Activated naive CD4-positive, alpha-beta T cell treated with anti-CD3 and anti-CD28 coated beads, Interleukin-2, amount 10 ng/mL, durations not matched to agents 7 days and 5 days (primary cell): Measurements from ENCODE around the gene LTBR.
A peak's percentile ranks its signal among the peaks of the same experiment; 100 is the strongest.

ENCODE experiments used
- CTCF ChIA-PET: fragments of 350-600 bp; sonication (Branson Sonifier 250); formaldehyde crosslinking; loops from one replicate; lab custom pipeline; 2021; ENCODE audit warnings: antibody characterized with exemption; lab: Charles Lee
- DNase-seq: peaks from one replicate; pipeline ENCODE4 v3.0.0-alpha.2; 2020
- H3K27ac Mint-ChIP-seq: one replicate; pipeline ENCODE4 v1.8.0; 2021; ENCODE audit warnings: mild to moderate bottlenecking, moderate library complexity, mixed read lengths
- H3K27me3 Mint-ChIP-seq: one replicate; pipeline ENCODE4 v1.8.0; 2021; ENCODE audit warnings: mild to moderate bottlenecking, mixed read lengths
- H3K36me3 Mint-ChIP-seq: one replicate; pipeline ENCODE4 v1.8.0; 2021; ENCODE audit warnings: mixed read lengths
- H3K4me1 Mint-ChIP-seq: one replicate; pipeline ENCODE4 v1.8.0; 2021; ENCODE audit warnings: mixed read lengths
- H3K4me3 Mint-ChIP-seq: one replicate; pipeline ENCODE4 v1.8.0; 2021; ENCODE audit warnings: mild to moderate bottlenecking, moderate library complexity, mixed read lengths
- H3K9me3 Mint-ChIP-seq: one replicate; pipeline ENCODE4 v1.8.0; 2021; ENCODE audit warnings: mixed read lengths

LTBR gene

DNA sequence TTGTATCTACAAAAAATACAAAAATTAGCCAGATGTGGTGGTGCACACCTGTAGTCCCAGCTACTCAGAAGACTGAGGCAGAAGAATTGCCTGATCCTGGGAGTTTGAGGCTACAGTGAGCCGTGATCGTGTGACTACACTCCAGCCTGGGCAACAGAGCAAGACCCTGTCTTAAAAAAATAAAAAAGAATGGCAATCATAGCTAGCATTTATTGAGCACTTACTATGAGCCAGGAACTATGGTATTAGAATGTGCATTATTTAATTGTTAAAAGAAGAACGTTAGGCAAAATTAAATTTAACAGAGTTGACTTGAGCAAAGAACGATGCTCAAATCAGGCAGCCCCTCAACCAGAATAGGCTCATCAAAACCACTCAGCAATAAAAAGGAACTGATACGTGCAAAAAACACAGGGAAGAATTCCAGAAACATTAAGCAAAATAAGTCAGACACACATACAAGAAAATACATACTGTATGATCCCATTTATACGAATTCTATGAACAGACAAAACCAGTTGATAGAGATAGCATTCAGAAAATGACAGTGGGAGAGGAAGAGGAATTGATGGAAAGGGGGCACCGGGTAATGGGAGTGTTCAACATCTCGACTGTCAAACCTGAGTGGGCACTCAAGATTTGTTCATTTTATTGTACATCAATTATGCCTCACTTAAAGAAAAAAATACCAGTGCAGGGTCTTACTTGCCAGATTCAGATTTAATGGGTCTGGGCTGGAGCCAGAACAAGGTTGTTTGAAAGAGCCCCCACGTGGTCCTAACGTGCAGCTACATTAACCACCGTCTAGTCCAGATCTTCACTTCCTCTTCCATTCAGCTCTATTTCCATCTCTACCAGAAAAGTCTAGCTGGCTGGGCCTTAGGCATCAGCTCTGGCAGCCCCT lies 16.6 kb upstream of the LTBR start:
- peaks cover 13% of the 10 kb centered on the region for H3K27me3 Mint-ChIP-seq
- DNase-seq, result peak; percentile 56
- peak overlapping the region; percentile 58 for H3K27ac Mint-ChIP-seq
- H3K36me3 Mint-ChIP-seq, result no peaks in the 10 kb centered on the region
- peaks cover 58% of the 10 kb centered on the region for H3K4me1 Mint-ChIP-seq
- no peak overlapping the region for H3K4me3 Mint-ChIP-seq
- CTCF ChIA-PET, result interaction anchor here (0.6 to 7.0 kb wide), 14 partner anchors 10 to 139 kb away, joined by 3 to 91 read pairs (median 4); no protein-coding TSS in a partner anchor
- H3K9me3 Mint-ChIP-seq, result no peaks in the 10 kb centered on the region

DNA sequence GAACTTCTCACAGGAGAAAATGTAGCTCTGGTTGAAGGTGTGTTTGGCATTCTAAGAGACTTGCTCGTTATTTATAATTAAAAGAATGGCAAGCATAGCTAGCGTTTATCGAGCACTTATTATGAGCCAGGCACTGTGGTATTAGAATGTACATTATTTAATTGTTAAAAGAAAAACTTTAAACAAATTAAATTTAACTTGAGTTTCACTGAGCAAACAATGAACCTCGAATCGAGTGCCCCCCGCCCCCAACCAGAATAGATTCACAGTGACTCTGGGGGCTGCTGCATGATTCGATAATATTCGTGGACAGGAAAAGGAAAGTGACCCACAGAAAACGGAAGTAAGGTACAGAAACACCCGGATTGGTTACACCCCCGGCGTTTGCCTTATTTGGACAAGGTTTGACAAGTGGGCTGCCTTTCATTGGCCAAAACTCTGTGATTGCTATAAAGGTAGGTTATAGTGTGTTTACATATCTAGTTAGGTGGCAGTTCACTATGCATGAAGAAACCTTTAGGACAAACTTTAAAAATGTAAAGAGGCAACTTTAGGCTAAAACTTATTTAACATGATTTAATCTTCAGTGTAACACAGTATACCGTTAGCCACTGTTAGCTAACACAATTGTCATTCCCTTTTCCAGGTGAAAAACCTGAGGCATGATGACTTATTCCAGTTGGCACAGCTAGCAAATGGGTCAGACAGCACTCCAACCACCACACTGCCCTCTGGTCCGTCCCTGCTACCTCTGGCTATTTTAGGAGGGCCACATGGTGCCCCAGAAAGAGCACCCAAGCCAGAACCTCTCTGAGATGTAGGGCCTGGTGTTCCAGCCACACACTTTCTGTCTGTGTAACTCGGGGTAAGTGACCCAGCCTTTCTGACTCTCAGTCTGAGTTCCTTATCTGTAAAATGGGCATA lies 15.7 kb upstream of the LTBR start:
- peaks cover 61% of the 10 kb centered on the region for H3K4me1 Mint-ChIP-seq
- no peaks in the 10 kb centered on the region for H3K9me3 Mint-ChIP-seq
- H3K27me3 Mint-ChIP-seq, result peaks cover 15% of the 10 kb centered on the region
- H3K36me3 Mint-ChIP-seq, result no peaks in the 10 kb centered on the region
- DNase-seq, result no peak
- H3K4me3 Mint-ChIP-seq, result no peak overlapping the region
- peak overlapping the region; percentile 58 for H3K27ac Mint-ChIP-seq
- CTCF ChIA-PET, result interaction anchor here (0.6 to 7.0 kb wide), 13 partner anchors 9 to 138 kb away, joined by 3 to 91 read pairs (median 5); no protein-coding TSS in a partner anchor

DNA sequence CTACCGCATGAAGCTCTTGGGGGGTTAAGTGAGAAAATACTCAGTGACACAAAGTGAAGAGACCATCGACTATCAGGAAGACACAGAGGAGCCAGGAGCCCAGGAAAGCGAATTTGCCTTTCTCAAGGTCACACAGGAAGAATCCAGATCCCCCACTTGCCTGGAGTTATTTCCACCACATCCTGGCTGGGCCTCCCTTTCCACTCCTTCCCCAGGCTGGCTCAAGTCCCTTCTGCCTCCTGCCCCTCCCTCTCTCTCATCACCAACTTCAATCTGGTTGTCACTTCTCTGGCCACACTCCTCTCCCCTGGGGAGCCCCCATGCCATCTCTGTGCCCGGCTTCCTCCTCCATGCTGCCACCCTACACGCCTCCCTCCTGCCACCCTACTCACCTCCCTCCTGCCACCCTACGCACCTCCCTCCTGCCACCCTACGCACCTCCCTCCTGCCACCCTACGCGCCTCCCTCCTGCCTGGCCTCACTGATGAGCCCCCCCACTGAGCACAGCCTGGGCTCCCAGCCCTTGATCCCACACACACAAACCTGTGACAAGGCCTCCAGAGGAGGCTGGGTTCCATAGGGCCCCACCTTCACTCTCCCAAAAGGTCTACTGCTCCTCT lies 14.9 kb upstream of the LTBR start:
- CTCF ChIA-PET, result interaction anchor here (1.7 to 7.0 kb wide), 5 partner anchors 13 to 46 kb away, joined by 9 to 91 read pairs (median 13); no protein-coding TSS in a partner anchor
- H3K9me3 Mint-ChIP-seq, result no peaks in the 10 kb centered on the region
- peak overlapping the region; percentile 13 for H3K27ac Mint-ChIP-seq
- H3K4me3 Mint-ChIP-seq, result no peak overlapping the region
- H3K4me1 Mint-ChIP-seq, result peaks cover 60% of the 10 kb centered on the region
- no peaks in the 10 kb centered on the region for H3K36me3 Mint-ChIP-seq
- DNase-seq, result no peak
- H3K27me3 Mint-ChIP-seq, result peaks cover 17% of the 10 kb centered on the region

DNA sequence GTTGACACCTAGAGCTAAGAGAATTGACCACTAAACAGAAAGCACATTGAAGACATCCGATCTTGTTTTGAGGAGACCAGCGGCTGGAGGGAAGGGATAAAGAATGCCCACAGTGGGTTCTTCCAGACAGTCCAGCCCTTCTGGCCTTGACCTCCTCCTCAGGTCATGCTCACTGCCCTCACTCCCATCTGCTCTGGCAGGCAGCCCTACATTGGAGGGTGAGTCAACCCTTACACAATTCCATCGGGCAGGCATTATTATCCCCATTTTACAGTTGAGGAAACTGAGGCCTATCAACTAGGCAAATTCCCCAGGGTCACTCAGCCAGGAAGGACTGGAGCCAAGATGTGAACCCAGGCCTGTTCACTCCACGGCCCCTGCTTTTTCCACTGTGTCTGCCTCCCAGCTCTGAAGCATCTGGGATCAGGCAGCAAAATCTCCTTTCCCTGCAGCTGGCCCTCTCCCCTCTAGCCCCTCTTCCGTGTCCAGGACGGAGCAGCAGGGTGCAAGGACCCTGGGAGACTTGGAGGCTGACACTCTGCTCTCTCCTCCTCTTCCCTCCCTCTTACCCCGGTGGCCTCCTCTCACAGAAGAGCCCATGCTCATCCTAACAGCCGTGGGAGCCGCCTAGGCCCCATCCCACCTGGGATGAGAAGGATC lies 13.9 kb upstream of the LTBR start:
- peaks cover 54% of the 10 kb centered on the region for H3K4me1 Mint-ChIP-seq
- no peaks in the 10 kb centered on the region for H3K9me3 Mint-ChIP-seq
- DNase-seq, result no peak
- no peak overlapping the region for H3K4me3 Mint-ChIP-seq
- peak overlapping the region; percentile 49 for H3K27ac Mint-ChIP-seq
- CTCF ChIA-PET, result interaction anchor here (0.7 kb wide), 1 partner anchor 47 kb away, joined by 3 read pairs; no protein-coding TSS in a partner anchor
- peaks cover 27% of the 10 kb centered on the region for H3K27me3 Mint-ChIP-seq
- no peaks in the 10 kb centered on the region for H3K36me3 Mint-ChIP-seq

DNA sequence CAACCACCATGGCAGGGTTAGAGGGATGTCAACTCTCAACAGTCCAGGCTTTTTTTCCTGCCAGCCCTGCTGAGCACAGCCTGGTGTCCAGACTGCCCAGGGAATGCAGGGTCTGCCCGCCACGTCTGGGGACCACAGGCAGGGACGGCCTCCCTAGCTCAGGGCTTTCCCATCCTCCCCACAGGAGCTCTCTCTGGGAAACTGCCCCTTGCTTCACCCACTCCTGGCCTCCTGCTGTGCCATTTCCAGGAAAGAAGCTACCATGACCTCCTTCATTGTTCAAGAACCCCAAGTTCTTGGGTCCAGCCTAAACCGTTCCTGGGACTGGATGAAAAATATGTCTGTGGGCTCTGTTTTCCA lies 13.4 kb upstream of the LTBR start:
- Mint-ChIP-seq H3K9me3 (no peaks in the 10 kb centered on the region), H3K4me3 (no peak overlapping the region), H3K27me3 (peaks cover 32% of the 10 kb centered on the region), H3K4me1 (peaks cover 55% of the 10 kb centered on the region), H3K36me3 (no peaks in the 10 kb centered on the region), H3K27ac (no peak overlapping the region)
- no peak for DNase-seq
- CTCF ChIA-PET, result interaction anchor here (0.7 kb wide), 1 partner anchor 12 kb away, joined by 5 read pairs; no protein-coding TSS in a partner anchor

DNA sequence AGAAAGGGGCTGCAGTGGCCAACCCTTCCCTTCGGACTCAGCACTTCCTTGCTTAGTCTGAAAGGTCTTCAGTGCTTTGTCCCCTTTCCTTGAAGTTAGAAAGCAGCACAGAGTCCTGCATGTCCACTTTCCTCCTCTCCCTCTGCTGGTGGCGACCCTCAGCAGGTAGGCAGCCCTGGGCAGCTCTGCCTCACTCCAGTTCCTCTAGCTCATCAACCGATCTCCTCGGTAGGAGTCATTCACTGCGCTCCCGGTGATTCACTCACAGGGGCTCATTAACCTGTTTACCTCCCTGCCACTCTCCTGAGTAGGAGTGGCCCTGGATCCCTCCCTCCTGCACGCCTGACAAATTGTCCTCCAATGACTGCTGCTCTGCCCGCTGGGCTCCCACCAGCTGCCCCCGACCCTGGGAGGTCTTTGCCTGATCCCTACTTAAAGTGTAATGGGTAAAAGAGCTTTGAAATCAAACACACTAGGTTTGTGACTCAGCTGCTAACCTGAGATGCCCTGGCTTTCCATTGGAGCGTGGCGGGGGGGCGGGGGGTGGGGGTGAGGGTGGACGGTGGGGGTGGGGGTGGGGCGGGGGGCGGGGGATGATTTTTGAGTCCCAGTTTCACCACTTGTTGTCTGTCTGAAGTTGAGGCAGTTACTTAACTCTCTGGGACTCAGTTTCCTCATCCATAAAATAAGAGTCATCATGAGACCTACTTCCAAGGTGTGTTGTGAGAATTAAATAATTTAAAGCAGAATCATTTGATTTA lies 12.8 kb upstream of the LTBR start:
- CTCF ChIA-PET, result interaction anchor here (0.7 kb wide), 1 partner anchor 11 kb away, joined by 5 read pairs; no protein-coding TSS in a partner anchor
- Mint-ChIP-seq H3K9me3 (no peaks in the 10 kb centered on the region), H3K4me3 (no peak overlapping the region), H3K36me3 (no peaks in the 10 kb centered on the region), H3K27ac (no peak overlapping the region), H3K27me3 (peaks cover 35% of the 10 kb centered on the region), H3K4me1 (peaks cover 59% of the 10 kb centered on the region)
- no peak for DNase-seq

DNA sequence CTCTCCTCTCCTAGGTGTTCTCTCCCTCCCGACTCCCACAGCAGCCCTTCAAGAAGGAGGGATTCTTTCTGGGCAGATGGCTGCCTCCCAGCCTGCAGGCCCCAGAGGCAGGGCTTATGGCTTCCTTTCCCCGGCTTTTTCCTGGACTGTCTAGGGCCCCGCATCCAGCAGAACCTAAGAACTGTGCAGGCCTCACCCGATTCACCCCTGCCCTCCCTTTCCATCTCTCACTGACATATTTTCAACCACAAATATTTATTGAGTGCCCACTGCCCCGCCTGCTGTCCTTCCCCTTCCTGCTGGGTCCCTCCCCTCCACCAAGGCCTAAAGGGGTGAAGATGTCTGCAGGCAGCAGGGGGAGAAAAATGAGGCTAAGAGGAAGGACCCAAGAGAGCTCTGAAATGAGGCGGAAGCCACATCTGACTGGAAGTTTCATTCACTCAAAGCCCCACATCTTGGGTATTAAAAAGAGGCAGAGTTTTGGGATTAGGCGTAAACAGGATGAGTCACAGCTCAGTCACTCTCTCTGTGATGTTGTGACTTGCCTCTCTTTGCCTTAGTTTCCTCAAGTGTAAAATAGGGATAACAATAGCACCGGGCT lies 11.5 kb upstream of the LTBR start:
- Mint-ChIP-seq H3K4me3 (no peak overlapping the region), H3K4me1 (peaks cover 66% of the 10 kb centered on the region), H3K27me3 (peaks cover 35% of the 10 kb centered on the region), H3K27ac (peak overlapping the region; percentile 81), H3K36me3 (no peaks in the 10 kb centered on the region), H3K9me3 (no peaks in the 10 kb centered on the region)
- DNase-seq, result no peak
- CTCF ChIA-PET, result interaction anchor here (1.1 to 3.6 kb wide), 2 partner anchors 36 to 46 kb away, joined by 4 to 11 read pairs; no protein-coding TSS in a partner anchor

DNA sequence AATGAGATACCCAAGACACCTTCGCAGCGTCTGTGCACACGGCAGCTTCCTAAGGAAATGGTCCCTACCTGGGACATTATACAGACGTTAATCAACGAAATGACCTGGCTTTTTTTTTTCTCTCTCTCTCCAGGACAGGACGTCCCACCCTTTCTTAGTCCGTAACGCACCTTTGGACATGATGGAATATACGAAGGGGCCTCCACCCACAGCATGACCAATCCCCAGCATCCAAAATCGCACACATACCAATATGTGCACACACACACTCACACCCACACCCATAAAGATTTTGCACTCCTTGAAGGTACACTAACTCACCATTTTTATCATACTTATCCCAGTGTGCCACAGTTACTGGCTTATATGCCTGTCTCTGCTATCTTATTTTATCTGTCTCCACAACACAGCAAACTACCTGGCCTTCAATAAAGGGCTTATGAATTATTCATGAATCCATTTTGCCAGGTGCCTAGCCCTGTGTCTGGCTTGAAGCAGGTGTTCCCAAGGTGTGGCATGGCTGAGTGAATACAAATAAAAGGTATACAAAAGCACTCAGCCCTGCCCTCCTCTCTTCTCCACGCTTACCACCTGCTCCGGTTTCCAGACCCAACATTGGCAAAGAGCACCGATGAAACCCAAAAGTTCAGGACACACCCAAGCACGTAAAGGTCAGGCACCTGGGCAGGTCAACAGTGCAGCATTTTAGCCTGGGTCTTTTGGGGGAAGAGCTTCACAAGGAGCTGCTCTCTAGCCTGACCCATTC lies 10.8 kb upstream of the LTBR start:
- DNase-seq, result no peak
- Mint-ChIP-seq H3K4me1 (peaks cover 63% of the 10 kb centered on the region), H3K4me3 (no peak overlapping the region), H3K36me3 (no peaks in the 10 kb centered on the region), H3K9me3 (no peaks in the 10 kb centered on the region), H3K27me3 (peaks cover 35% of the 10 kb centered on the region), H3K27ac (peak overlapping the region; percentile 81)
- CTCF ChIA-PET, result interaction anchor here (3.6 kb wide), 1 partner anchor 37 kb away, joined by 11 read pairs; no protein-coding TSS in a partner anchor

DNA sequence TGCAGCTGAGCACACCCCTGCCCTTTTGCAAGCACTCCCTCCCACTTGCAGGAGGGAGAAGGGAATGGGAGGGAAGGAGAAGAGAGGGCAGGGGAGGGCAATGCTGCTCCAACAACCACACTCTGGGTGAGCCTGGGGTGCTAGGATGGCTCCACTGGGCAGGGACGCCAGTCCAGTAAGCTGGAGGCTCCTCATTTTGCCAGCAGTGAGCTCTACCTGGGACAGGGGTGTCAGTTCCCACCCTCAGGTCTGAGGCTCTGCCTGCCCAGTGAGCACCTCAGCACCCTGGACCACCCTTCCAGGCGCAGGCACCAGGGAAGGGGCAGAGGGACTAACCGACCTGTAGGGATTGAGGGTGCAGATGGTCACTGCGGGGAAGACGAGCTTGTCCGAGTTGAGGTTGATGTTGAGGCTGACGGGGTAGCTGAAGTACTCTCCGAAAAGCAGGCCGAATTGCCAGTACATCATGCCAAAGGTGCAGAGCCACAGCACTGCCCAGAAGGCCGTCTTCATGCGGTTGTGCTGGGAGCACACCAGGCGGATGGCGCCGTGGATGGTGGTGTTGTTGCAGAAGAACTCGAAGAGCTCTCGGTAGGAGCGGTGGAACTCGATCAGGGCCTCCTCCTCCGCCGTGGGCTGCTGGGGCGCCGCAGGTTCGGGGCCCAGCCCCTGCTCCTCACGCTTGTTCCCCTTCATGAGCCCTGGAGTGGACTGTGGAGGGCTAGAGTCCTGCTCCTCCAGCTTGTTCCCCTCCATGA lies 9.8 kb upstream of the LTBR start:
- Mint-ChIP-seq H3K36me3 (no peaks in the 10 kb centered on the region), H3K4me1 (peaks cover 53% of the 10 kb centered on the region), H3K4me3 (no peak overlapping the region), H3K27me3 (peaks cover 44% of the 10 kb centered on the region), H3K27ac (no peak overlapping the region), H3K9me3 (no peaks in the 10 kb centered on the region)
- CTCF ChIA-PET, result interaction anchor here (0.6 to 3.6 kb wide), 2 partner anchors 38 to 163 kb away, joined by 3 to 11 read pairs; no protein-coding TSS in a partner anchor
- DNase-seq, result no peak

DNA sequence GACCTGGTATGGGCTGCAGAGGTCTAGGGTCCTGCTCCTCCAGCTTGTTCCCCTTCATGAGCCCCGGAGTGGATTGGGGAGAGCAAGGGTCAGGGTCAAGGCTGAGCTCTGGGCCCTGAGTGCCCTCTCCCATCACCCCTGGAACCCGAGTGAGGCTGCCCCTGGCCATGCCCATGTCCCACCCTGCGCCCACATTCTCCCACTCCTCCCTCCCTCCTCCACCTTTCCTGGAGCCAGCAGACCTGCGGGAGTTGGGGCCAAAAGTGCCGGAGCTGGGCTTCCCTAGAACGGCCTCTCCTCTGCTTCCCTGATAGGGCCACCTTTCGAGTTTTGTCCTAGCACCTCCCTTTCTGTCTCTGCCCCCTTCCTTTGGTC lies 9.2 kb upstream of the LTBR start:
- H3K9me3 Mint-ChIP-seq, result no peaks in the 10 kb centered on the region
- no peak overlapping the region for H3K27ac Mint-ChIP-seq
- CTCF ChIA-PET, result interaction anchor here (0.6 to 3.6 kb wide), 2 partner anchors 39 to 163 kb away, joined by 3 to 11 read pairs; no protein-coding TSS in a partner anchor
- no peak overlapping the region for H3K4me3 Mint-ChIP-seq
- H3K4me1 Mint-ChIP-seq, result peaks cover 50% of the 10 kb centered on the region
- peaks cover 48% of the 10 kb centered on the region for H3K27me3 Mint-ChIP-seq
- DNase-seq, result no peak
- H3K36me3 Mint-ChIP-seq, result no peaks in the 10 kb centered on the region
